ENCODE data around the gene POMGNT1.

POMGNT1 gene

GRCh38 chr1:46183079-46183847 lies 15.0 kb downstream of the POMGNT1 start:
- no peak for DNase-seq (ENCODE audit: low read depth in 2 of 2)

- DNase-seq (ENCODE audit: low read depth in 2 of 2) = no peak
Observed at GRCh38 chr1:46181343-46182260, 16.6 kb downstream of the POMGNT1 start.

- no peak for DNase-seq (ENCODE audit: low read depth in 2 of 2)
Observed at GRCh38 chr1:46180082-46180616, 18.1 kb downstream of the POMGNT1 start.

- DNase-seq (ENCODE audit: low read depth in 2 of 2) = peak in 1 of 2 donors; percentile 51
Observed at GRCh38 chr1:46179138-46180081, 18.8 kb downstream of the POMGNT1 start.

- no peak for DNase-seq (ENCODE audit: low read depth in 2 of 2)
Observed at GRCh38 chr1:46176211-46176865, 21.9 kb downstream of the POMGNT1 start, which contains the start of gene P3R3URF. TSS of gene P3R3URF (minus strand) at chr1:46176488. CDS start at chr1:46176471, 17 bp downstream.

GRCh38 chr1:46175243-46175642 lies 23.0 kb downstream of the POMGNT1 start:
- DNase-seq (ENCODE audit: low read depth in 2 of 2) = no peak

GRCh38 chr1:46174448-46175231 lies 23.6 kb downstream of the POMGNT1 start, which contains the start of gene TSPAN1:
TSS of gene TSPAN1 (plus strand) at chr1:46175087. CDS start at chr1:46181108, 6,021 bp downstream.
- DNase-seq (ENCODE audit: low read depth in 2 of 2) = no peak

GRCh38 chr1:46173361-46173856 lies 24.8 kb downstream of the POMGNT1 start:
- DNase-seq (ENCODE audit: low read depth in 2 of 2) = no peak

GRCh38 chr1:46172321-46172720 lies 25.9 kb downstream of the POMGNT1 start:
- DNase-seq (ENCODE audit: low read depth in 2 of 2) = no peak

- no peak for DNase-seq (ENCODE audit: low read depth in 2 of 2)
Observed at GRCh38 chr1:46171871-46172270, 26.4 kb downstream of the POMGNT1 start.

- no peak for DNase-seq (ENCODE audit: low read depth in 2 of 2)
Observed at GRCh38 chr1:46171351-46171750, 26.9 kb downstream of the POMGNT1 start.

- DNase-seq (ENCODE audit: low read depth in 2 of 2) = no peak
Observed at GRCh38 chr1:46169811-46170454, 28.3 kb downstream of the POMGNT1 start.

- DNase-seq (ENCODE audit: low read depth in 2 of 2) = no peak
Observed at GRCh38 chr1:46168477-46168876, 29.8 kb downstream of the POMGNT1 start.

GRCh38 chr1:46166521-46167462 lies 31.4 kb downstream of the POMGNT1 start:
- DNase-seq (ENCODE audit: low read depth in 2 of 2) = no peak

GRCh38 chr1:46160212-46160611 lies 38.0 kb downstream of the POMGNT1 start:
- no peak for DNase-seq (ENCODE audit: low read depth in 2 of 2)

- DNase-seq (ENCODE audit: low read depth in 2 of 2) = no peak
Observed at GRCh38 chr1:46159516-46159915, 38.7 kb downstream of the POMGNT1 start.

GRCh38 chr1:46158312-46159281 lies 39.6 kb downstream of the POMGNT1 start:
- no peak for DNase-seq (ENCODE audit: low read depth in 2 of 2)
